Right lung (tissue), 5 donors: ENCODE measurements around the gene MTUS2. TPM values are rescaled to one million over a fixed set of nuclear protein-coding genes. Genes with fewer than 3 reads are reported as not detected.

Source experiments
- DNase-seq, 2 donors: peaks; one replicate each; pipeline ENCODE4 v3.0.0-alpha.2; 2013
- polyA plus RNA-seq, 5 donors: library from polyadenylated mRNA; unstranded; fragments of 120-200 nt; gene quantifications; one replicate each; pipeline versions ENCODE4 v1.2.1 to v1.2.3, GENCODE V29; 2013; ENCODE audit warnings: inconsistent platforms in 1 of 5, low replicate concordance in 1 of 5; ENCODE audit not compliant: insufficient read length in 5 of 5, insufficient read depth in 1 of 5

Gene MTUS2
- polyA plus RNA-seq, 5 donors = 0.19 to 1.6 (median 0.31) TPM

DNA sequence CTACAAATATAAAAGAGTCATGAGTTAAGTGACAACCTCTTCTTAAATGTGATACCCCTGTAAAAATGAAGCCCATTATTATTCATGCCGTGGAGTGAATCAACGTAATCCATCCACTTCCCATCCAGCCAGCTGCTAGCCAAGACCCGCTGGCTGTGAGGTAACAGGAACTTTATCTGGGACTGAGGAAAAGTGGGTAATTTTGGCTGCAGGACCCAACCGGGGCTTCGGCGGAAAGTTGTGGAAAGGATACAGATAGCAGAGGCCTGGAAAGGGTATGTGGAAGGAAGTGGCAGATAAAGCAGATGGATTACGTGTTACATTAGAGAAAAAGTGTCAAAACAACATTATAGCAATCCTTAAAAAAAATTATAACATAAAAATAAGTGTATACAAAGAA is 727.0 kb downstream of the MTUS2 start:
- peak in 1 of 2 donors; percentile 23 for DNase-seq

DNA sequence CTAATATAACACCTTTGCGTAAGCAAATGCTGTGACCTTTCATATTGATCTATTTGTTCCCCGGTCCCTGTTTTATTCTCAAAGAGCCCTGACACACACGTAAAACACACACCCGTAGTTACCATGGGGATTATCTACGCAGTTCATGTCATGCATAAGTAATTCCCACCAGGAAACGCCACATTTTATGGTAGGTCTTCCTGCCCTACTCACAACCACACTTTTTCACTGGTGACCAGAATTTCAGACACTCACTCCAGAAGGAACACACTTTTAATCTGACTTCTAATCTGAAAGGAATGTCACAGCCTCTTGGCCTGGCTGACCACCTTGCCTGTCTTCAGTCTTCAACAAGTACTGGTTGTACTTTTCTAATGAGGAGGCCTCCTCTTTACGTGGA is 728.6 kb downstream of the MTUS2 start:
- DNase-seq = no peak

DNA sequence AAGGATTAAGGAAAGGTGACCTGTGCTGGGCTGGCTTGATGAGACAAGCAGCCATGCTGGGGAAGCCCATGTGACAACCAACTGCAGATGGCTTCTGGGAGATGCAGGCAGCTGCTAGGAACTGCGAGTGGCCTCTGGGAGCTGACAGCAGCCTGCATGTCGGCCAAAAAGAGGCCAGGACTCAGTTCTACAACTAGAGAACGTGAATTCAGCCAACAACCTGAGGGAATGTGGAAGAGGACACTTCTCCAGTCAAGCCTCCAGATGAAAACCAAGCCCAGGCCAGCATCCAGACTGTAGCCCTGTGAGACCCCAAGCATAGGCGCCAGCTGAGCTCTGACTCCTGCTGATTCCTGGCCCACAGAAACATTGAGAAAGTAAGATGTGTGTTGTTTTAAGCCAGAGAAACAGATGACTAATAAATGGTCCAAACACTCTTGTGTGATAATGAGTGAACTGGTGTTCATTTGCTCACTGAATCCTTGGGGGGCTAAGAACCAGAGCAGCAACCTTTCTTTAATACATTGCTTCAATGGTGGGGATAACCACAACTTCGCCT is 730.4 kb downstream of the MTUS2 start:
- no peak for DNase-seq

DNA sequence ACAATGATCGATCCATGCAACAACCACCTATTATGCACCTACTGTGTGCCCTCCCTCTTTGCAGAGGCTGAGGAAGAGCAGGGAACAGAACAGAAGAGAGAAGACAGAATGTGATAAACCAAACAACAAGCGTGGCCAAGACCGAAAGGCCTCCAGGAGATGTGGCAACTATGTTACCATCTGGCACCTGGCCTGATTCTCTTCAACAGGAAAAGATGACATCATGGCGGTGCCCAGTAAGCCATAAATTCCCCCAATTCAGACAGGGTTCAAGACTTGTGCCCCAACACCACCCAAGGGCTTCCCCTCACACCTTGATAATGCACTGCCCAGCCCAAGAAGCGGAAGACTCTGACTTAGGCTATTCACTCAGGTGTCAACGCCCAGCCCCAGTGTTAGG is 731.1 kb downstream of the MTUS2 start:
- no peak for DNase-seq

Other genes starting within 250 kb of the MTUS2 start
- 10 to 100 TPM; 59.8 to 76.3 (median 65.3) TPM for gene POMP, start 161.2 kb upstream of the MTUS2 start, polyA plus RNA-seq
- 1 to 10 TPM; 1.5 to 2.1 (median 1.6) TPM for gene SLC46A3, start 101.4 kb upstream of the MTUS2 start, polyA plus RNA-seq